NCI-H187 treated with DMSO at 0.1 percent for 48 hours (cell line): ENCODE measurements around the gene KRT37.
A peak's percentile ranks its signal among the peaks of the same experiment; 100 is the strongest.
"Not testable (repeated sequence)": the region's sequence is repeated elsewhere in the genome, so short reads cannot be mapped to it uniquely, and the experiment has no call there.

ENCODE experiments used
- DNase-seq: peaks from one replicate; lab custom pipeline; 2025; lab: John Stamatoyannopoulos, UW

KRT37 gene

GRCh38 chr17:41434415-41434814, 10.0 kb upstream of the KRT37 start:
- no peak for DNase-seq

DNA sequence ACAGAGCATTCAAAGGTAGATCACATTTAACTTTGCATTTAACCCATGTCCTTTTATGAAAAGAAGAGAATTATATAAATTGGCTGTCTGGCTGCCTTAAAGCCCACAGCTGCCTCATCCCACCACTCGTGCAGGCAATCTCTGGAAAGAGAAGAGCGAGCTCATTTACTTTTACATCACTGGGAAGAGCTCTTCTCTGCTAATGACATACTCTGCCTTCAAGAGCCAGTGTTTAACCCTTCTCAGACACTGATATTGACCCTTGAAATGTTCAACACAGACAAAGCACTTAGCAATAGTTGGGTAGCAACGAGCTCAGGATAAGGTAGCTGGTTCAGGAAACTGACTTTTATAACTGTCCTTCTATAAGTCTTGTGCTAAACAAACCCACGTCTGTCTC, 9.6 kb upstream of the KRT37 start:
- DNase-seq = peak; percentile 91

DNA sequence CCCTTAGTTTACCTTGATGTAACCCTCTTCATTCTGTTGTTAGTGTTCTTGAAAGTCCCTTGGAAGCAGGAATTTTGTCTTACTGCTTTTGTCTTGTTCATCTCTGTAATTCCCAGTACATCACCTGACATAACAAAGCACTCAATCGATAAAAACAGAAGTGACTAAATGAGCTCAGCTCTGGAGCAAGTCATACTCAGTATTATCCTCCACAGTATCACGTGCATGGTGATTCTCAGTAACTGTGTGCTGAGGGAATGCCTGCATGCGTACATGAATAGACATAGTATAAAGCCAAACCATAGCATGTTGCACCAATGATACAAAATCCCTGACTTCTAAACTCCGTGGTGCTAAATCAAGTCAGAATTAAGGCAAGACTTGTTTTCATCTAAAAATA, 9.2 kb upstream of the KRT37 start:
- DNase-seq = peak; percentile 42

GRCh38 chr17:41430376-41430775, 6.0 kb upstream of the KRT37 start:
- DNase-seq = not testable (repeated sequence)

GRCh38 chr17:41429667-41430066, 5.3 kb upstream of the KRT37 start:
- DNase-seq = no peak

- no peak for DNase-seq
These were observed 4.4 kb upstream of the KRT37 start for GRCh38 chr17:41428591-41429291.

DNA sequence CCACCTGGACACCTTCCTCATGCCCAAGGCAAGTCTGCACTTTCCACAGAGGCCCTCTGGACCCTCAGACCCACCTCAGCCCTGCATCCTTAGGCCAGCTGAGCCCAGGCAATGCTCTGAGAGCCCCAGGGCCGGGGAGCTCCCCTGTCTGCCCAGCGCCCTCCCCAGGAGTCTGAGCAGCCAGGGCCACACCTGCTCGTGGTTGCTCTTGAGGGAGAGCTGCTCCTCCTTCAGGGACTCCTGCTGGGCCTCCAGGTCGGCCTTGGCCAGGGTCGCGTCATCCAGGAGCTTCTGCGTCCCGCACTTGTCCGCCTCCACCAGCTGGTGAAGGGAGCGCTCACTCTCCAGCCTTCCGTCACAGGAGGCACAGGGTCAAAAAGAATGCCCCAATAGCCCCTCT, 1.8 kb downstream of the KRT37 start:
- DNase-seq = not testable (repeated sequence)

DNA sequence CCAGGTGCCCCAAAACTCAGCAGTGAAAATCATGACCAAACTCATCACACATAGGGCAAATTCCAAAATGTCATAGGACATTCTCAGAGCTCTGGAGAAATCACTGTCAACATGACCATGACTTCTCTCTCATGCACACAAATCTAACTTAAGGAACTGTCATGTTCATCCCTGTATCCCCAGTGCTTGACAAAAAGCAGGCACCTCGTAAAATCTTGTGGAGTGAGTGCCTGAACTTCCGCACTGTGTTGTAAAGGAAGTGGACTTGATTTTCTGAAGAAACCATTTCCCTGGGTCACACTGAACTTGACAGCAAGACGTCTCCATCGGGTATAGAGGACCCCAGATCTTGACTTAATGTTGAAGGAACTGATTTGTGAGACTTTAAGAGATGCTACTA, 2.8 kb downstream of the KRT37 start:
- no peak for DNase-seq

- no peak for DNase-seq
These were observed 3.3 kb downstream of the KRT37 start for GRCh38 chr17:41421116-41421515.

- DNase-seq = no peak
These were observed 4.3 kb downstream of the KRT37 start for GRCh38 chr17:41420134-41420533.

DNA sequence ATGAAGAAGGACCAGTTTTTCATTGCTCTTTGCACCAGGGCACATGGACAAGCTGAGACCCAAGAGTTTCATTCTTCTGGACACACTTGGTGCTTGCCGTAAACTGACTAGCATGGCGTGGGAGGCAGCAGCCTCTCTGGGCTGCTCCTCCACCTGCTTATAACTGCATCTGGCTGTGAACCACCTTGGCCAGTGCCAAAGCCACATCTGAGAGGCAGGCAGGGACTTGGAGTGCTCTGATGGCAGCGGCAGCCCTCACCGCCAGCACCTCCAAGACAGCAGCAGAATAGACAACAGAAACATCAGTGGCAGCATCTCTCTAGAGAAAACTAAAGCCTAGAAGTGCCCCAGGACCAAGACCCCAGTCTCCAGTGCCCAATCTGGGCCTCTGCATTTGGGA, 4.7 kb downstream of the KRT37 start:
- DNase-seq = no peak

GRCh38 chr17:41418116-41418860, 6.1 kb downstream of the KRT37 start:
- DNase-seq = no peak

DNA sequence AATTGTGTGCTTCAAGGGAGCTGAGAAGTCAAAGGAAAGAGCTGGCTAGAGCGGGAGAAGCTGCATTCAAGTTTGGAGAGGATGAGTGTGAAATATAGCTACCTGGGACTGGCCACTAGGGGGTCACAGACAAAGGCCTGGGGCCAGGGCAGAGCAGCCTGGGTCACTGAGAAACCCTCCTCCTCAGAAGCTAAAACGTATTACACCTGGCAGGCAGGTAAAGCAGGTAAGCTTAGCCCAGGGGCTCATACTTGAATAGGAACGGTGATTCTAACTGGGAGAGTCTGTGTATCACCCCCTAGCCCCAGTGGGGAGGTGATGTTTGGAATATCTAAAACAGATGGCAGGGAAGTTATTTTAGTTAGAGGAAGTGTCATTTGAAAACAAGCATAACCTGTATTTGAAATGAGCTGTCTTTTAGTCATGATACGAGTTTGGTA, 6.8 kb downstream of the KRT37 start:
- no peak for DNase-seq

GRCh38 chr17:41417127-41417526, 7.3 kb downstream of the KRT37 start:
- no peak for DNase-seq

- no peak for DNase-seq
These were observed 7.9 kb downstream of the KRT37 start for GRCh38 chr17:41416479-41416878.

DNA sequence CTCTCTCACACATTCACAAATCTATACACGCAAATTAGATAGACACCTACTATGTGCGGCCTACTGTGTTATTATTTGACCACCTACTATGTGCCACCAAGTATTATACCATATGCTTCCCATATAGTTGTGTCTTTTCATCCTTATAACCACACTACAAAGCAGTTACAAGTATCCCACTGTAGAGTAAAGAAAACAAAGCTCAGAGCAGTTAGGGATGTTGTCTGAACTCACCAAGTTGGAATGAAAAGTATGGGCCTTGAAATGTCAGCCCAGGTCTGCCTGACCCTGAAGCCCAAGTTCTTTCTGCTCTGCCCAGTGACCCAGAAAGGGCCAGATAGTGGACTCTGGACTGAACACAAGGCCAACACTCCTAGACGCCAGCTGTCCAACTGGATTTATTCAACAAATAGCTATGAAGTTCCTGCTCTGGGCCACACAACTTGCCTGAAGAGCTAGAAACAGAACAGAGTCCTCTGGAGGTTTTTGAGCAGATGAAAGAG, 8.5 kb downstream of the KRT37 start:
- DNase-seq = no peak

- no peak for DNase-seq
These were observed 9.0 kb downstream of the KRT37 start for GRCh38 chr17:41415411-41415810.

DNA sequence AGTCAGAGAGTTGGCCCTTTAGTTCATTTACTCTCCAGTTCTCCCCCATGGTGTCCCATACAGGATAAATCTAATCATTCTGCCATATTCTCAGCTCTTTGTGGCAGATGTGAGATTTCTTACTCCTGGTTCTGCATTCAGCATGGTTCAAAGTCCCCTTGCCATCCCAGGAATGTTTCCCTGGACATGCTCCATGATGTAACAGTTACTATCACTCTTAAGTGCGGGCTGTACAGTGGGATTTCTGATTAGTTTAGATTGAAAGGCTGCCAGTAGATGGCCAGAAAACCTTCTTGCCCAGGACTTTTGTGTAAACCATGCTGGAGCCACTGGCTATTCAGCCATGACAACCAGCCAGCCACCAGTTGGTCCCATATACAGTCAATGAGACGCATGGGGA, 10.4 kb downstream of the KRT37 start:
- no peak for DNase-seq

DNA sequence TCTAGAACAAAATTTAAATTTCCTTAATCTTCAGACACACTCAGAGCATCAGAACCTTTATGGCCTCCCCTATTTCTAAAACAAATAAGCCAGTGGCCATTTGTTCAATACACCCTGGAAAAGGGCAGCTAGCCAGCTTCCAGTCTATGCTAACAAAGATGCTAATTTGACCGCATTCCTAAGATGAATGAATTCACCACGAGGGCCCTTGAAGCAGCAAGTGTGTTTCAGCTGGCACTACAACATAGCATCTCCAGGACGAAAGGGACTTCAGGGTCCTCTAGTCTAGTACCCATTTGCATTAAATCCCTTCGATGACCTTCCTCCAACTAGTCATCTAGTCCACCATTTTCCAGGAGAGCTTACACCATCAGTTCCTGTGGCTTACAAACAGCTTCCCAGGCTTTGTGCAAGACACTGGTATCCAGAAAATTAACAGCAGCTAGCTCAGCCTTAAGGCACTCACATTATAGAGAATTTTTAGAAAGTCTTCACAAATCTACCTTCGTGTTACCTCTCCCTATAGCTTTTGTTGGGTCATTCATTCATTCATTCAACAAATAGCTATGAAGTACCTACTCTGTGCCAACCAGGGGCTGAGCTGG, 10.9 kb downstream of the KRT37 start:
- DNase-seq = peak; percentile 39

DNA sequence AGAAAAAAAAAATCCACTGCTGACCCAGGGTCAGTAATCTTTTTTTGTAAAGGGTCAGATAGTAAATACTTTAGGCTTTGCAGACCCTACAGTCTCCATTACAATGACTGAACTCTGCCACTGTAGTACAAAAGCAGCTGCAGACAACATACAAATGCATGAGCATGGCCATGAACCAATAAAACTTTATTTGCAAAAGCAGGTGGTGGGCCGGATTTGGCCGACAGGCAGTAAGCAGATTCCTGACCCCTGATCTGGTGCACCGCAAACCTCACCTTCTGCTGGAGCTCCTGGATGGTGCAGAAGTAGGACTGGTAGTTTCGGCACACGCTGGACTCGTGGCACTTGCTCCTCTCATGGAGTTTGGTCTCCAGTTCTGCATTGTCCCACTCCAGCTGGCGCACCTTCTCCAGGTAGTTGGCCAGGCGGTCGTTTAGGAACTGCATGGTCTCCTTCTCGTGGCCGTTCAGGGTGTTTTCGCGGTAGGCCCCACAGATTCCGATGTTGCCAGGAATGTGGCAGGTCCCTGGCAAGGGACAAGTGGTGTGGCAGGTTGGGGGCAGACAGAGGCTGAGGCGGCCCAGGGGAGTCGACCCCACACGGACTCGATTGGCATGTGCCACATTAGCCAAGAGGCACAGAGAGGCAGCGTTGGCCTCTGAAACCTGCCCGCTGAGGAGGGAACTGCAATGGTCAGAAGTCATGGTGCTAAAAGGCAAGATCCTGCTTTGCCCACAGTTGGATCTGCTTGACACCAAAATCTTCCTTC, 13.1 kb downstream of the KRT37 start:
- no peak for DNase-seq

- DNase-seq = no peak
These were observed 17.2 kb downstream of the KRT37 start for GRCh38 chr17:41407226-41407625.

DNA sequence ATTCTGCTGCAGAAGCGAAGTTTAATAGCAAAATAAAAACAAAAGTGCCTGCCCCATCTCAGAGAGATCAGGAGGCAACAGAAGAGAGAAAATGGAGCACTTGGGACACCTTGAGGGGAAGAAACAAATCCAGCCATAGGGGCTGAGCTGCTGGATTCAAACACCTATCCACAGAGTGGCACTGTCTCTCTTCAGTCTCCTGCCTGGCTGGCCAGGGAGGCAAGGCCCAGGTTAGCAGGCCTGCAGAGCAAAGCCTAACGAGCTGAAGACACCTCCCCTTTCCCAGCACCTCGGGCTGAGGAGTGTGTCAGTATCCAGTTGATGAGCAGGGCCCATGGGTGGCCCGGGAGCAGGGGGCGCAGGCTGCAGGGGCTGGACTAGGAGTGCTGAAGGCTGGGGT, 18.2 kb downstream of the KRT37 start:
- no peak for DNase-seq
